Left ventricle myocardium inferior (tissue), 1 donor: Measurements from ENCODE around the gene PCCA. TPM values are rescaled to one million over a fixed set of nuclear protein-coding genes. Genes with fewer than 3 reads are reported as not detected.

Experiments used
- DNase-seq: peaks from one replicate; pipeline ENCODE4 v3.0.0-alpha.2; 2020
- H3K27ac ChIP-seq: fragments of 200-600 bp; replicated peaks from 2 replicates; pipeline ENCODE4 v1.8.0; 2021
- H3K27me3 ChIP-seq: fragments of 200-600 bp; 2 replicates; pipeline ENCODE4 v1.8.0; 2021; ENCODE audit warnings: low read depth
- H3K36me3 ChIP-seq: fragments of 200-600 bp; 2 replicates; pipeline ENCODE4 v1.8.0; 2021
- H3K4me1 ChIP-seq: fragments of 200-600 bp; 2 replicates; pipeline ENCODE4 v1.8.0; 2021
- H3K4me3 ChIP-seq: fragments of 200-600 bp; 2 replicates; pipeline ENCODE4 v1.8.0; 2021; ENCODE audit warnings: mild to moderate bottlenecking, moderate library complexity
- H3K9me3 ChIP-seq: fragments of 200-600 bp; replicated peaks from 2 replicates; pipeline ENCODE4 v1.8.0; 2021
- intact Hi-C: fragments of 100-400 bp; cut with micrococcal nuclease; formaldehyde crosslinking; loops from one replicate; pipeline ENCODE4 v1.11.0; 2022
- total RNA-seq: library from RNA; stranded (reverse); fragmentation: NEBNext Ultra II Directional; extraction: Animal tissue kit (Norgen Biotek cat#: 25700); gene quantifications from one replicate; pipeline ENCODE4 v1.2.1, GENCODE V29; 2021
- TF ChIP-seq, protein P1 (sequence below): fragments of 200-600 bp; IDR thresholded peaks from 2 replicates; pipeline ENCODE4 v1.8.0; 2021; ENCODE audit warnings: antibody characterized with exemption, mild to moderate bottlenecking, borderline replicate concordance
- donor health status: DM: no; HTN: yes; CAD: no; lungs with severe emphysema.

PCCA gene
- total RNA-seq, 1 donor from 2014 or later: 65.4 TPM

DNA sequence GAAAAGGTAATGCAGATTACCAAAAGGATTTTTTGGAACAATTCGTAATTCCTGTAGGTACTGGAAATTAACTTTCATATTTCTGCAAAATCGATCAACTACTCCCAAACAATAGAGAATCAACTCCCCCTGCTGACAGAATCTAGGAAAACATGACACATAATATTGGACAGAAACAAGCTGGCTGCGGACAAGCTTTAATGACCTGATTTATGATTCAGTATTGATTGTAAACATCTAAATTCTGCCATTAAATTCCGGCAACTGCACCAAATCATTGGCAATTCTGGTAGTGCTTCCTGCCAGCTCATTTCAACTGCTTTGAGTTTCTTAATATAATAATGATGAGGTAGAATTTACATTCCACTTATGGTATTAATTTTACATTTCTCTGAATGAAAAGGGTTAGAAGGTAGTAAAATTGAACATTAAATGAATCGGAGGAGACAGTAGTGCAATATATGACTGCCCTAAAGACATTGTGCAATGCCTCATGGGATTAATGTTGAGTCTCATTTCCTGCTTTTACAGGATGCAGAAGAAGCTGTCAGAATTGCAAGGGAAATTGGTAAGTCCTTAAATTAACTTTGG lies 146.5 kb downstream of the PCCA start:
- no peaks in the 10 kb centered on the region for H3K27me3 ChIP-seq
- H3K27ac ChIP-seq: no peak overlapping the region
- no peak overlapping the region for H3K4me3 ChIP-seq
- no peak for DNase-seq
- H3K9me3 ChIP-seq: no peaks in the 10 kb centered on the region
- intact Hi-C loops: loop anchor here (5.0 to 10.0 kb wide), 2 partner anchors 341 to 578 kb away; no protein-coding TSS in a partner anchor
- peaks cover 30% of the 10 kb centered on the region for H3K4me1 ChIP-seq
- TF ChIP-seq, protein P1, sequence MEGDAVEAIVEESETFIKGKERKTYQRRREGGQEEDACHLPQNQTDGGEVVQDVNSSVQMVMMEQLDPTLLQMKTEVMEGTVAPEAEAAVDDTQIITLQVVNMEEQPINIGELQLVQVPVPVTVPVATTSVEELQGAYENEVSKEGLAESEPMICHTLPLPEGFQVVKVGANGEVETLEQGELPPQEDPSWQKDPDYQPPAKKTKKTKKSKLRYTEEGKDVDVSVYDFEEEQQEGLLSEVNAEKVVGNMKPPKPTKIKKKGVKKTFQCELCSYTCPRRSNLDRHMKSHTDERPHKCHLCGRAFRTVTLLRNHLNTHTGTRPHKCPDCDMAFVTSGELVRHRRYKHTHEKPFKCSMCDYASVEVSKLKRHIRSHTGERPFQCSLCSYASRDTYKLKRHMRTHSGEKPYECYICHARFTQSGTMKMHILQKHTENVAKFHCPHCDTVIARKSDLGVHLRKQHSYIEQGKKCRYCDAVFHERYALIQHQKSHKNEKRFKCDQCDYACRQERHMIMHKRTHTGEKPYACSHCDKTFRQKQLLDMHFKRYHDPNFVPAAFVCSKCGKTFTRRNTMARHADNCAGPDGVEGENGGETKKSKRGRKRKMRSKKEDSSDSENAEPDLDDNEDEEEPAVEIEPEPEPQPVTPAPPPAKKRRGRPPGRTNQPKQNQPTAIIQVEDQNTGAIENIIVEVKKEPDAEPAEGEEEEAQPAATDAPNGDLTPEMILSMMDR: peak; percentile 68
- H3K36me3 ChIP-seq: no peaks in the 10 kb centered on the region

DNA sequence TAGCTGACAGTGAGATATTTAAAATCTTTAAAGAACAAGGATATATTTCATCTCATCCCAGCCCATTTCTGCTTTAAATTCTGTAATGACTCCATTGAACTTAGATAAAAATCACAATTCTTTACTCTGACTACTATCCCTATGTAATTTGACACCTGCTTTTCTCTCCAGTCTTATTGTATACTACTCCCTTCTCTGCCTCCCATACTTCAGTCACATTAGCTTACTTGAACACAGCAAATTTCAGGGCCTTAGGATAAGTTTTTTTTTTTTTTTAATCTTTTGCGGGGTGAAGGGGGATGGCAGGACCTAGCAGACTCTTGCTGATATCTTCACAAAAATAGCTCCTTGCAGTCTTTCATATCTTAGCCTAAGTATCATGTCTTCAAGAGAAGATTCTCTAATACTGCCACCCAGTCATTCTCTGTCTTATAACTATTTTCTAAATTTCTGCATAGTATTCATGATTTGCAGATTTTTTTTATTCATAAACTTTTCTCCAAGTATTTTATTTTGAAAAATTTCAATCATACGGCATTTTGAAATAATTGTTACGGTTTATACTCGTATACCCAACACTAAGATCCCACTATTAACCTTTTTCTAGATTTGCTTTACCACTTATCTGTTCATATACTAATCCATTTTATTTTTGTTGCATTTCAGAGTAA lies 151.4 kb downstream of the PCCA start:
- Histone ChIP-seq H3K4me1 (peaks cover 19% of the 10 kb centered on the region), H3K9me3 (no peaks in the 10 kb centered on the region), H3K36me3 (no peaks in the 10 kb centered on the region), H3K27ac (no peak overlapping the region), H3K4me3 (no peak overlapping the region), H3K27me3 (no peaks in the 10 kb centered on the region)
- TF ChIP-seq, protein P1: no peak
- intact Hi-C loops: no loop called here
- DNase-seq: no peak

DNA sequence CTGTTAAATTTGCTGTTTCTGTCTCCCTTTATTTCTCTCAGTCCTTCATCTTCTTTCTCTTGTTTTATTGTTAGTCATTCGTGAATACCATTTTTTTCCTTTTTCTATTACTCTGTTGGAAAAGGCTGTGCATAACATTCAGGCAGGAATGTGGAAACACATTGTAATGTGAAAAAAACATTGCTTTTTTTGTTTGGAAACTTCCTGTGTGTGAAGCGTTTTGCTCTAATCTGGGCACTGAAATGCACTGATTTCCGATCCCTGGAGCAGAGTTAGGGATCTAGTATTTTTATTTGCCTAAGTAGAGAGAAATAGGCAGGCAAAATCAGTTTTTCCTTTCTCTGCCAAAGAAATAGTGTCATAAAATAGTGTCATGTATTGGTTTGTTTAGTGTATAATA lies 155.5 kb downstream of the PCCA start:
- no peak for DNase-seq
- peaks cover 11% of the 10 kb centered on the region for H3K4me1 ChIP-seq
- intact Hi-C loops: no loop called here
- TF ChIP-seq, protein P1: no peak
- H3K36me3 ChIP-seq: peaks cover 4% of the 10 kb centered on the region
- no peak overlapping the region for H3K27ac ChIP-seq
- no peak overlapping the region for H3K4me3 ChIP-seq
- H3K9me3 ChIP-seq: peaks cover 17% of the 10 kb centered on the region
- no peaks in the 10 kb centered on the region for H3K27me3 ChIP-seq

DNA sequence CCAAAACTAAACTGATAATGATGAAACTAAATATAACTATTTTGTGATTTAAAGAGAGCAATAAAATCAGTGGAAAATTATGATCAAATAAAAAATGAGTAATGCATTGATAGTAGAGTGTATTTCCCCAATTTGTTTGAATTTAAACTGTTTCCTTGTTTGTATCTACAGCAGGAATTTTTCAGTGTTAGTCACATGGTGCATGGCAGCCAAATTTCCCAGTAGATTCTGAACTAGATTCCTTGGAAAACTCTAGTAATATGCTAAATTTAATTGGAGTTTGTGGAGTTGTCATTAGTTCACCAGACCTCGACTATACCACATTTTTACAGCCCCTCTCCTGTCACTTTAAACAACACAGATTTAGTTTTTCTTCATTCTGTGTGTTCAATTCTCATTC lies 156.2 kb downstream of the PCCA start:
- no peak for DNase-seq
- Histone ChIP-seq H3K27ac (no peak overlapping the region), H3K36me3 (peaks cover 4% of the 10 kb centered on the region), H3K27me3 (no peaks in the 10 kb centered on the region), H3K9me3 (peaks cover 17% of the 10 kb centered on the region), H3K4me1 (peaks cover 11% of the 10 kb centered on the region), H3K4me3 (no peak overlapping the region)
- TF ChIP-seq, protein P1: no peak
- intact Hi-C loops: no loop called here

DNA sequence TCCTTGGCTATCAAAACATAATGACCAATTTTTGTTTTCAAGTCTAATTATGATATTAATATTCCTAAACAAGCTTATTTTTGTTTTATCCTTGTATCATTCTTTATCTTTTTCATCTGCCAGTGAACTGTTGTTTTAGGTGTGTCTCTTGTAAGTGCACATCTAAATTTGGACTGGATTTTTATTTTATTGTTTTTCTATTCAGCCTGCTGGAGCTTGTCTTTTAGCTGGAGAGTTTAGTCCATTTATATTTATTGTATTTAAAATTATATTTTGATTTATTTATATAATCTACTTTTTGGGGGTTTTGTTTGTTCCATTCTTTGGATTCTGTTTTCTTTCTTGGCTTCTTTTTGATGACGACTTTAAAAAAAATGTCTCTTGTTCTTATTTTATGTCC lies 159.0 kb downstream of the PCCA start:
- no peak overlapping the region for H3K27ac ChIP-seq
- intact Hi-C loops: no loop called here
- H3K27me3 ChIP-seq: no peaks in the 10 kb centered on the region
- peaks cover 11% of the 10 kb centered on the region for H3K4me1 ChIP-seq
- peaks cover 4% of the 10 kb centered on the region for H3K36me3 ChIP-seq
- H3K9me3 ChIP-seq: peaks cover 17% of the 10 kb centered on the region
- DNase-seq: no peak
- no peak overlapping the region for H3K4me3 ChIP-seq
- TF ChIP-seq, protein P1: no peak
